H1 (cell line): ENCODE results near the gene NR1H3. TPM values are rescaled to one million over a fixed set of nuclear protein-coding genes. Genes with fewer than 3 reads are reported as not detected.

ENCODE experiments used
- CTCF ChIA-PET: fragments of 300-600 bp; sonication (Branson Sonifier 250); formaldehyde crosslinking; loops from one replicate; lab custom pipeline; 2021; ENCODE audit not compliant: partially characterized antibody; lab: Charles Lee
- POLR2A ChIA-PET: fragments of 300-600 bp; sonication (Branson Sonifier 250); formaldehyde crosslinking; loops from one replicate; lab custom pipeline; 2021; ENCODE audit warnings: inconsistent platforms; ENCODE audit not compliant: partially characterized antibody; lab: Charles Lee
- DNase-seq, 2 experiments: peaks; one replicate each; pipeline versions ENCODE4 v3.0.0 to v3.0.0-alpha.2; 2010 to 2022; ENCODE audit warnings: low spot score in 2 of 2, low read depth in 1 of 2, mixed read lengths in 1 of 2
- FAIRE-seq: peaks from 2 replicates; lab custom pipeline; 2011; peaks lifted over from hg19 to GRCh38; lab: Jason Lieb, UNC
- H2AFZ ChIP-seq: 2 replicates; pipeline ENCODE4 v1.8.1; 2012; ENCODE audit warnings: low read length, inconsistent platforms
- H2AK5ac ChIP-seq: 2 replicates; pipeline ENCODE4 v1.6.1; 2013; ENCODE audit warnings: low read depth, low read length
- H2BK120ac ChIP-seq: replicated peaks from 2 replicates; pipeline ENCODE3; 2013; ENCODE audit warnings: low read depth, low read length, inconsistent platforms
- H2BK12ac ChIP-seq: 2 replicates; pipeline ENCODE4 v1.6.1; 2013; ENCODE audit warnings: low read depth, low read length
- H2BK15ac ChIP-seq: 2 replicates; pipeline ENCODE4 v1.6.1; 2013; ENCODE audit warnings: low read length
- H2BK20ac ChIP-seq: 2 replicates; pipeline ENCODE4 v1.6.1; 2013; ENCODE audit warnings: low read length
- H2BK5ac ChIP-seq: 2 replicates; pipeline ENCODE4 v1.6.1; 2013; ENCODE audit warnings: low read depth, low read length
- H3K14ac ChIP-seq: 2 replicates; pipeline ENCODE4 v1.6.1; 2013; ENCODE audit warnings: inconsistent platforms; ENCODE audit not compliant: insufficient read length
- H3K18ac ChIP-seq: 2 replicates; pipeline ENCODE4 v1.6.1; 2013; ENCODE audit warnings: low read length; ENCODE audit errors: extremely low read depth
- H3K23ac ChIP-seq: 2 replicates; pipeline ENCODE4 v1.6.1; 2013; ENCODE audit warnings: inconsistent platforms; ENCODE audit not compliant: insufficient read length
- H3K23me2 ChIP-seq: 2 replicates; pipeline ENCODE4 v1.6.1; 2013; ENCODE audit warnings: low read depth, low read length
- H3K27ac ChIP-seq: 2 replicates; pipeline ENCODE4 v1.6.1; 2011; ENCODE audit warnings: low read depth, low read length, inconsistent platforms
- H3K27me3 ChIP-seq, 4 experiments: replicated peaks in 1 of 4; 1 replicate in 1 of 4; 2 replicates in 3 of 4; pipeline versions ENCODE4 v1.6.1 to v1.8.1; 2011 to 2013; ENCODE audit warnings: low read length in 3 of 4, mild to moderate bottlenecking in 3 of 4, inconsistent platforms in 2 of 4, mixed read lengths in 2 of 4, moderate library complexity in 1 of 4; ENCODE audit not compliant: control insufficient read depth in 3 of 4, insufficient read depth in 3 of 4; ENCODE audit errors: extremely low read depth in 1 of 4
- H3K36me3 ChIP-seq, 4 experiments: 2 replicates each; pipeline versions ENCODE4 v1.6.1 to v1.8.1; 2011 to 2013; ENCODE audit warnings: mild to moderate bottlenecking in 4 of 4, low read length in 3 of 4, moderate library complexity in 2 of 4, control low read depth in 1 of 4, inconsistent platforms in 1 of 4; ENCODE audit not compliant: insufficient read depth in 4 of 4, control insufficient read depth in 2 of 4
- H3K4ac ChIP-seq: replicated peaks from 2 replicates; pipeline ENCODE3; 2013; ENCODE audit warnings: low read length, low read depth, mixed read lengths, inconsistent platforms; ENCODE audit not compliant: insufficient read length
- H3K4me1 ChIP-seq, 4 experiments: replicated peaks in 1 of 4; 1 replicate in 1 of 4; 2 replicates in 3 of 4; pipeline versions ENCODE4 v1.6.1 to v1.8.1; 2011 to 2013; ENCODE audit warnings: low read length in 3 of 4, inconsistent platforms in 2 of 4, mixed read lengths in 1 of 4; ENCODE audit not compliant: insufficient read depth in 4 of 4, control insufficient read depth in 3 of 4
- H3K4me2 ChIP-seq, 2 experiments: 2 replicates each; pipeline versions ENCODE4 v1.6.1 to v1.8.1; 2011 to 2013; ENCODE audit warnings: low read depth in 2 of 2, low read length in 2 of 2, control low read depth in 1 of 2, inconsistent platforms in 1 of 2, mild to moderate bottlenecking in 1 of 2; ENCODE audit not compliant: insufficient read depth in 1 of 2
- H3K4me3 ChIP-seq, 4 experiments: fragments of 200-600, 300-600 bp in 1 of 4; sonication (generic), shearing (Covaris generic), sonication (Bioruptor Twin) in 1 of 4; 2 replicates each; pipeline versions ENCODE4 v1.5.1 to v1.8.1; 2011 to 2016; ENCODE audit warnings: low read length in 4 of 4, low read depth in 3 of 4, control low read depth in 2 of 4, inconsistent platforms in 2 of 4, mild to moderate bottlenecking in 2 of 4, mixed read lengths in 1 of 4, moderate library complexity in 1 of 4; ENCODE audit not compliant: insufficient read depth in 2 of 4; ENCODE audit errors: extremely low read depth in 1 of 4
- H3K56ac ChIP-seq: replicated peaks from 2 replicates; pipeline ENCODE3; 2013; ENCODE audit warnings: low read depth, mild to moderate bottlenecking, mixed read lengths, low read length, inconsistent platforms; ENCODE audit not compliant: insufficient read length
- H3K79me1 ChIP-seq: 2 replicates; pipeline ENCODE4 v1.6.1; 2013; ENCODE audit warnings: low read depth, low read length, control low read depth
- H3K79me2 ChIP-seq, 2 experiments: 2 replicates each; pipeline versions ENCODE4 v1.6.1 to v1.8.1; 2012 to 2013; ENCODE audit warnings: low read length in 2 of 2, mild to moderate bottlenecking in 2 of 2, inconsistent platforms in 1 of 2; ENCODE audit not compliant: insufficient read depth in 2 of 2, control insufficient read depth in 1 of 2
- H3K9ac ChIP-seq, 4 experiments: replicated peaks in 1 of 4; 1 replicate in 1 of 4; 2 replicates in 3 of 4; pipeline versions ENCODE4 v1.6.1 to v1.8.1; 2011 to 2013; ENCODE audit warnings: low read depth in 3 of 4, low read length in 3 of 4, control low read depth in 2 of 4, mild to moderate bottlenecking in 2 of 4, moderate library complexity in 2 of 4, inconsistent platforms in 1 of 4; ENCODE audit errors: extremely low read depth in 1 of 4
- H3K9me3 ChIP-seq, 2 experiments: 2 replicates each; pipeline versions ENCODE4 v1.6.1 to v1.8.1; 2012 to 2013; ENCODE audit warnings: mild to moderate bottlenecking in 2 of 2, moderate library complexity in 2 of 2, control low read depth in 1 of 2, inconsistent platforms in 1 of 2, low read depth in 1 of 2, low read length in 1 of 2, mixed read lengths in 1 of 2; ENCODE audit not compliant: insufficient read depth in 2 of 2
- H4K20me1 ChIP-seq, 2 experiments: replicated peaks in 1 of 2; 2 replicates each; pipeline versions ENCODE3 to v1.8.1; 2011 to 2013; ENCODE audit warnings: inconsistent platforms in 2 of 2, low read length in 2 of 2, mild to moderate bottlenecking in 1 of 2; ENCODE audit not compliant: insufficient read depth in 2 of 2, control insufficient read depth in 1 of 2
- H4K5ac ChIP-seq: 2 replicates; pipeline ENCODE4 v1.6.1; 2013; ENCODE audit warnings: low read length, low read depth, mixed read lengths, inconsistent platforms; ENCODE audit not compliant: insufficient read length
- H4K8ac ChIP-seq: 2 replicates; pipeline ENCODE4 v1.8.0; 2013; ENCODE audit warnings: mild to moderate bottlenecking, moderate library complexity, low read length, inconsistent platforms; ENCODE audit not compliant: insufficient read depth; ENCODE audit errors: extremely low read depth
- H4K91ac ChIP-seq: replicated peaks from 2 replicates; pipeline ENCODE3; 2013; ENCODE audit warnings: low read length, mixed read lengths, inconsistent platforms; ENCODE audit not compliant: insufficient read length
- CREB1 ChIP-seq: IDR thresholded peaks from 2 replicates; pipeline ENCODE4 v1.6.1; 2012; ENCODE audit warnings: inconsistent platforms
- EGR1 ChIP-seq: IDR thresholded peaks from 2 replicates; pipeline ENCODE4 v1.6.1; 2011; ENCODE audit warnings: low read depth, low read length, borderline replicate concordance
- RAD21 ChIP-seq, 2 experiments: IDR thresholded peaks in 1 of 2; conservative IDR thresholded peaks in 1 of 2; 2 replicates each; pipeline ENCODE4 v1.6.1; 2011; ENCODE audit warnings: low read depth in 2 of 2, low read length in 2 of 2, improper control_type of control experiment in 1 of 2, inconsistent platforms in 1 of 2, mild to moderate bottlenecking in 1 of 2, moderate library complexity in 1 of 2
- RNF2 ChIP-seq: fragments of 200-900, 300-1000 bp; sonication (generic); IDR thresholded peaks from 2 replicates; pipeline ENCODE4 v1.7.1; 2016; ENCODE audit warnings: borderline replicate concordance, low read depth, mild to moderate bottlenecking, antibody characterized with exemption, low read length; ENCODE audit not compliant: poor library complexity, severe bottlenecking; ENCODE audit errors: missing control alignments
- WGBS, 2 experiments: shearing (Covaris generic) in 1 of 2; methylation state at CpG; one replicate each; pipeline versions ENCODE4 v1.1.6 to v1.1.7; 2013 to 2015; ENCODE audit warnings: low lambda C conversion rate in 2 of 2, mixed read lengths in 2 of 2, inconsistent platforms in 1 of 2, low coverage in 1 of 2, missing lambda C conversion rate in 1 of 2; ENCODE audit not compliant: insufficient replicate concordance in 2 of 2, insufficient coverage in 1 of 2, insufficient read length in 1 of 2; ENCODE audit errors: extremely low coverage in 1 of 2, missing lambda C conversion rate in 1 of 2; 5-methylcytosine and 5-hydroxymethylcytosine counted together
- polyA plus RNA-seq, 7 experiments: library from polyadenylated mRNA; depleted of rRNA in 3 of 7; stranded (reverse) in 5 of 7; unstranded in 2 of 7; fragments of >200 nt in 5 of 7; fragments of 200-250 nt in 2 of 7; gene quantifications; 1 replicate in 5 of 7; 2 replicates in 1 of 7; 4 replicates in 1 of 7; pipeline versions ENCODE4 v1.2.1 to v1.2.3, GENCODE V29; 2011 to 2013; ENCODE audit warnings: missing spikeins in 2 of 7, mixed read lengths in 2 of 7
- total RNA-seq: library from RNA; stranded (reverse); fragmentation: NEBNext Ultra II Directional; extraction: Animal tissue kit (Norgen Biotek cat#: 25700); gene quantifications from 2 replicates; pipeline ENCODE4 v1.2.1, GENCODE V29; 2021

NR1H3 gene
- total and polyA plus RNA-seq, 2 of the 8 experiments (the other 6 are each of a cell fraction or from before 2014, with no cell fraction given) = 19.9 to 42.1 TPM

GRCh38 chr11:47248664-47249377, 9.0 kb upstream of the NR1H3 start, which contains the start of gene ACP2:
Gene ACP2, minus strand, starts transcription at chr11:47248814. Its CDS starts 25 bp downstream, at chr11:47248789.
- ChIA-PET CTCF (interaction anchor here (0.8 to 10.9 kb wide), 16 partner anchors 11 to 205 kb away, joined by 3 to 127 read pairs (median 6); partner anchors contain the start of genes ARFGAP2 and NR1H3), POLR2A (interaction anchor here (1.0 to 11.4 kb wide), 18 partner anchors 9 to 177 kb away, joined by 3 to 138 read pairs (median 5); partner anchors contain the start of genes DDB2, NR1H3, PACSIN3 and PSMC3)
- peak within 1 kb of the TSS; percentile 98 for H3K18ac ChIP-seq
- no peaks in the 10 kb centered on the region for H3K27me3 ChIP-seq
- DNase-seq = peak in 1 of 2 experiments; percentile 93
- peaks cover 0 to 9% (median 0%) of the 10 kb centered on the region in 4 experiments; a peak in 4 of 7 replicates for H3K4me1 ChIP-seq
- H3K79me2 ChIP-seq = peaks cover 0 to 12% of the 10 kb centered on the region in 2 experiments; a peak in 1 of 4 replicates
- H3K4me3 ChIP-seq = peak within 1 kb of the TSS; percentile 42 to 97 (median 93)
- FAIRE-seq = no peak
- peak within 1 kb of the TSS; percentile 36 for H2BK120ac ChIP-seq
- peak within 1 kb of the TSS; percentile 99 for H2AFZ ChIP-seq
- H3K79me1 ChIP-seq = no peaks in the 10 kb centered on the region
- peak within 1 kb of the TSS; percentile 50 for H4K91ac ChIP-seq
- 0 out of 2 replicates have a peak within 1 kb of the TSS, but pooled peaks have one; percentile 55 for H2BK15ac ChIP-seq
- peak within 1 kb of the TSS; percentile 96 for H4K5ac ChIP-seq
- H3K9ac ChIP-seq = peak within 1 kb of the TSS; percentile 71 to 95 (median 92)
- H3K27ac ChIP-seq = peak within 1 kb of the TSS; percentile 96
- H4K8ac ChIP-seq = peak within 1 kb of the TSS; percentile 98; the same call in 1 of the 2 replicates
- no peaks in the 10 kb centered on the region for H3K9me3 ChIP-seq
- peaks cover 2 to 10% (median 5%) of the 10 kb centered on the region in 4 experiments for H3K36me3 ChIP-seq
- H3K14ac ChIP-seq = no peak within 1 kb of the TSS
- 0 out of 2 replicates have a peak within 1 kb of the TSS, but pooled peaks have one; percentile 24 for H2AK5ac ChIP-seq
- no peak within 1 kb of the TSS; the same call in 1 of the 2 replicates for H2BK20ac ChIP-seq
- H3K4me2 ChIP-seq = peak within 1 kb of the TSS; percentile 70 to 80
- peaks cover 11% of the 10 kb centered on the region for H3K23me2 ChIP-seq
- peak within 1 kb of the TSS; percentile 69; the same call in 1 of the 2 replicates for H2BK12ac ChIP-seq
- no peak within 1 kb of the TSS for H3K23ac ChIP-seq
- peak within 1 kb of the TSS; percentile 63 for H3K4ac ChIP-seq
- peak within 1 kb of the TSS; percentile 98 for H2BK5ac ChIP-seq
- 2% methylated on average over 45 of the region's 45 CpGs; no CpG with 5 or more reads in 1 of the 2 experiments for WGBS, 2 experiments
- H3K56ac ChIP-seq = peak within 1 kb of the TSS; percentile 85
- H4K20me1 ChIP-seq = peaks cover 0 to 3% of the 10 kb centered on the region in 2 experiments
- no peak for TF ChIP-seq RNF2
- peak; percentile 63; the same call in 1 of the 2 replicates for TF ChIP-seq EGR1
- TF ChIP-seq CREB1 = peak; percentile 73
- peak; percentile 8 to 12; a peak in 2 of 4 replicates for TF ChIP-seq RAD21 (IDR thresholded peaks at IDR 0.05 in 1 of 2, conservative IDR thresholded peaks at IDR 0.05 in 1 of 2; ENCODE audit: low read depth in 2 of 2, low read length in 2 of 2)
